Upper lobe of left lung (tissue), 6 donors: ENCODE measurements around the gene DHRS4. TPM values are rescaled to one million over a fixed set of nuclear protein-coding genes. Genes with fewer than 3 reads are reported as not detected.
"Not testable (repeated sequence)": the region's sequence is repeated elsewhere in the genome, so short reads cannot be mapped to it uniquely, and the experiment has no call there.

ENCODE experiments used
- ATAC-seq, 2 donors: fragments of 200-7000 bp; cut with Tn5 transposase; one replicate each; pipeline ENCODE4 v1.9.1; 2022; ENCODE audit warnings: mild to moderate bottlenecking in 2 of 2, moderate library complexity in 2 of 2; ENCODE audit not compliant: low FRiP score in 2 of 2
- DNase-seq, 2 donors: peaks; one replicate each; pipeline ENCODE4 v3.0.0-alpha.2; 2019 to 2020
- H3K27ac ChIP-seq, 4 donors: fragments of 200-600 bp; sonication (generic); one replicate each; pipeline ENCODE4 v1.5.1; 2016 to 2019
- H3K27me3 ChIP-seq, 4 donors: fragments of 200-600 bp; sonication (generic); one replicate each; pipeline ENCODE4 v1.5.1; 2017 to 2019
- H3K36me3 ChIP-seq, 4 donors: fragments of 200-600 bp; sonication (generic); one replicate each; pipeline ENCODE4 v1.5.1; 2016 to 2019
- H3K4me1 ChIP-seq, 4 donors: fragments of 200-600 bp; sonication (generic); one replicate each; pipeline ENCODE4 v1.5.1; 2018 to 2019
- H3K4me3 ChIP-seq, 4 donors: fragments of 200-600 bp; sonication (generic); one replicate each; pipeline ENCODE4 v1.5.1; 2017 to 2019; ENCODE audit warnings: mild to moderate bottlenecking in 2 of 4, moderate library complexity in 1 of 4
- H3K9me3 ChIP-seq, 4 donors: fragments of 200-600 bp; sonication (generic); one replicate each; pipeline ENCODE4 v1.5.1; 2018 to 2019
- EP300 ChIP-seq, 4 donors: sonication (generic); formaldehyde crosslinking; IDR thresholded peaks; one replicate each; pipeline ENCODE4 v1.5.1; 2017; ENCODE audit warnings: antibody characterized with exemption in 4 of 4, control low read depth in 2 of 4
- POLR2A ChIP-seq, 4 donors: fragments of 450-650 bp; IDR thresholded peaks; one replicate each; pipeline ENCODE4 v1.5.1; 2016 to 2017; ENCODE audit warnings: antibody characterized with exemption in 4 of 4, mild to moderate bottlenecking in 2 of 4
- POLR2AphosphoS5 ChIP-seq, 2 donors: sonication (generic); formaldehyde crosslinking; IDR thresholded peaks; one replicate each; pipeline ENCODE4 v1.5.1; 2017; ENCODE audit warnings: antibody characterized with exemption in 2 of 2
- WGBS, 2 donors: methylation state at CpG; one replicate each; pipeline ENCODE4 v1.1.5; 2017 to 2018; 5-methylcytosine and 5-hydroxymethylcytosine counted together
- total RNA-seq, 6 donors: library from RNA; depleted of rRNA in 4 of 6; stranded (reverse); fragments of >200 nt in 4 of 6; gene quantifications; one replicate each; pipeline versions ENCODE4 v1.1.0 to v1.2.1, GENCODE V29; 2016 to 2021
- TF ChIP-seq, protein P1 (sequence below), 6 experiments: fragments of 450-650 bp in 4 of 6; fragments of 200-600 bp in 2 of 6; sonication (generic) in 2 of 6; IDR thresholded peaks; one replicate each; pipeline ENCODE4 v1.5.1; 2016 to 2019; ENCODE audit warnings: antibody characterized with exemption in 6 of 6
- donor health status: DM: no; HTN: no; CAD: no; lungs with moderate emphysema.
- donor health status: DM: no; HTN: yes; CAD: no; lungs with severe emphysema.

The DHRS4 gene
- total RNA-seq, 6 donors from 2014 or later, result 30.3 to 57.9 (median 33.8) TPM

- no peak for DNase-seq
- no peak overlapping the region for H3K27ac ChIP-seq
- no peaks in the 10 kb centered on the region for H3K4me1 ChIP-seq
- TF ChIP-seq POLR2A (IDR thresholded peaks at IDR 0.05) (no peak), POLR2AphosphoS5 (IDR thresholded peaks at IDR 0.05) (no peak), EP300 (IDR thresholded peaks at IDR 0.05) (no peak)
- TF ChIP-seq, protein P1, sequence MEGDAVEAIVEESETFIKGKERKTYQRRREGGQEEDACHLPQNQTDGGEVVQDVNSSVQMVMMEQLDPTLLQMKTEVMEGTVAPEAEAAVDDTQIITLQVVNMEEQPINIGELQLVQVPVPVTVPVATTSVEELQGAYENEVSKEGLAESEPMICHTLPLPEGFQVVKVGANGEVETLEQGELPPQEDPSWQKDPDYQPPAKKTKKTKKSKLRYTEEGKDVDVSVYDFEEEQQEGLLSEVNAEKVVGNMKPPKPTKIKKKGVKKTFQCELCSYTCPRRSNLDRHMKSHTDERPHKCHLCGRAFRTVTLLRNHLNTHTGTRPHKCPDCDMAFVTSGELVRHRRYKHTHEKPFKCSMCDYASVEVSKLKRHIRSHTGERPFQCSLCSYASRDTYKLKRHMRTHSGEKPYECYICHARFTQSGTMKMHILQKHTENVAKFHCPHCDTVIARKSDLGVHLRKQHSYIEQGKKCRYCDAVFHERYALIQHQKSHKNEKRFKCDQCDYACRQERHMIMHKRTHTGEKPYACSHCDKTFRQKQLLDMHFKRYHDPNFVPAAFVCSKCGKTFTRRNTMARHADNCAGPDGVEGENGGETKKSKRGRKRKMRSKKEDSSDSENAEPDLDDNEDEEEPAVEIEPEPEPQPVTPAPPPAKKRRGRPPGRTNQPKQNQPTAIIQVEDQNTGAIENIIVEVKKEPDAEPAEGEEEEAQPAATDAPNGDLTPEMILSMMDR (IDR thresholded peaks at IDR 0.05), result no peak
- peaks cover 0 to 16% (median 3%) of the 10 kb centered on the region in 4 donors for H3K36me3 ChIP-seq
- WGBS, 2 donors, result 68 to 70% methylated on average over 1 of the region's 1 CpG
- no peak for ATAC-seq
- no peaks in the 10 kb centered on the region for H3K27me3 ChIP-seq
- no peaks in the 10 kb centered on the region for H3K9me3 ChIP-seq
- no peak overlapping the region for H3K4me3 ChIP-seq
Observed at GRCh38 chr14:23938823-23939222, 14.7 kb upstream of the DHRS4 start.

DNA sequence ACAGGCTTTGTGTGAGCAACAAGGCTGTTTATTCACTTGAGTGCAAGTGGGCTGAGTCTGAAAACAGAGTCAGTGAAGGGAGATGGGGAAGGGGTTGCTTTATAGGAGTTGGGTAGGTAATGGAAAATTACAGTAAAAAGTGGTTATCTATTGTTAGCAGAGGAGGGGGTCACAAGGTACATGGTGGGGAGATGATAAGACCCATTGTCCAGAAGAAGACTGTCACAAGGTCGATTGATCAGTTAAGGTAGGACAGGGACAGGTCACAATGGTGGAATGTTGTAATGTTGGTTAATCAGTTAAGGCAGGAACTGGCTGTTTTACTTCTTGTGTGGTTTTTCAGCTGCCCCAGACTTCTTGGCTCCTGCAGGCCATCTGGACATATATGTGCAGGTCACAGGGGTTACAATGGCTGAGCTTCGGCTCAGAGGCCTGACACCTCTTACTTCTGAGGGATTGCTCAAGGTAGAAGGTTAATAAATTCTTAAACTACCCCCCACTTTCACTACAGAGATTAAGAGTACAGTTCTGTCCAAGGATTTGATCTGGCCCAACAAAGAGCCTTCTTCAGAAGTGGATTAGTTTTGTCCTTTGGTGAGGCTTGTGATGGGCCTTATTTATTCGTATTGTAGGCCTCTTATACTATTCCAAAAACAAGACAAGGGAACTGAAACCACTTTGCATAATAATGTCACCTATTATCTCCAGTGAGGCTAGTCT, 13.8 kb upstream of the DHRS4 start:
- no peak overlapping the region for H3K27ac ChIP-seq
- 77% methylated on average over 3 of the region's 3 CpGs for WGBS, 2 donors

GRCh38 chr14:23941230-23941629, 12.3 kb upstream of the DHRS4 start:
- WGBS, 2 donors, result 45 to 74% methylated on average over 3 of the region's 3 CpGs
- no peaks in the 10 kb centered on the region for H3K9me3 ChIP-seq
- ATAC-seq, result no peak
- peaks cover 0 to 16% (median 3%) of the 10 kb centered on the region in 4 donors for H3K36me3 ChIP-seq
- no peak for TF ChIP-seq POLR2A (IDR thresholded peaks at IDR 0.05)
- TF ChIP-seq EP300 (IDR thresholded peaks at IDR 0.05), result no peak
- TF ChIP-seq, protein P1 (IDR thresholded peaks at IDR 0.05), result no peak
- no peak for TF ChIP-seq POLR2AphosphoS5 (IDR thresholded peaks at IDR 0.05)
- no peak for DNase-seq
- no peak overlapping the region for H3K27ac ChIP-seq
- no peaks in the 10 kb centered on the region for H3K4me1 ChIP-seq
- no peak overlapping the region for H3K4me3 ChIP-seq
- no peaks in the 10 kb centered on the region for H3K27me3 ChIP-seq

More for the DNA sequence above, 13.8 kb upstream of the DHRS4 start:
- H3K9me3 ChIP-seq, result no peaks in the 10 kb centered on the region
- H3K4me1 ChIP-seq, result no peaks in the 10 kb centered on the region
- peaks cover 0 to 16% (median 3%) of the 10 kb centered on the region in 4 donors for H3K36me3 ChIP-seq
- TF ChIP-seq, protein P1 (IDR thresholded peaks at IDR 0.05), result no peak
- TF ChIP-seq POLR2A (IDR thresholded peaks at IDR 0.05) (no peak), EP300 (IDR thresholded peaks at IDR 0.05) (no peak), POLR2AphosphoS5 (IDR thresholded peaks at IDR 0.05) (no peak)
- DNase-seq (no peak), ATAC-seq (no peak)
- H3K27me3 ChIP-seq, result no peaks in the 10 kb centered on the region
- no peak overlapping the region for H3K4me3 ChIP-seq

DNA sequence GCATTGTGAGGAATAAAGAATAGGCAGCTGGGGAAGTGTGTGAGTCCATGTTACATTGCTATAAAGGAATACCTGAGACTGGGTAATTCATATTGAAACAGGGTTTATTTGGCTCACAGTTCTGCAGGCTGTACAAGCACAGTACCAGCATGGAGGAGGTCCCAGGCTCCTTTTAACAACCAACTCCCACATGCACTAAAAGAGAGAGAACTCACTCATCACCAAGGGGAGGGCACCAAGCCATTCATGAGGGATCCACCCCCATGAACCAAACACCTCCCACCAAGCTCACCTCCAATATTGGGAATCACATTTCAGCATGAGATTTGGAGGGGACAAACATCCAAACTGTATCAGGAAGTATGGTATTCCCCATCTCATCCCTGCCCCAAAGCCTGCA, 11.9 kb upstream of the DHRS4 start:
- ATAC-seq, result no peak
- H3K36me3 ChIP-seq, result peaks cover 0 to 16% (median 3%) of the 10 kb centered on the region in 4 donors
- no peak for DNase-seq
- no peaks in the 10 kb centered on the region for H3K9me3 ChIP-seq
- no peak overlapping the region for H3K4me3 ChIP-seq
- no peaks in the 10 kb centered on the region for H3K4me1 ChIP-seq
- TF ChIP-seq, protein P1 (IDR thresholded peaks at IDR 0.05), result no peak
- TF ChIP-seq EP300 (IDR thresholded peaks at IDR 0.05) (no peak), POLR2AphosphoS5 (IDR thresholded peaks at IDR 0.05) (no peak)
- H3K27ac ChIP-seq, result no peak overlapping the region
- H3K27me3 ChIP-seq, result no peaks in the 10 kb centered on the region

DNA sequence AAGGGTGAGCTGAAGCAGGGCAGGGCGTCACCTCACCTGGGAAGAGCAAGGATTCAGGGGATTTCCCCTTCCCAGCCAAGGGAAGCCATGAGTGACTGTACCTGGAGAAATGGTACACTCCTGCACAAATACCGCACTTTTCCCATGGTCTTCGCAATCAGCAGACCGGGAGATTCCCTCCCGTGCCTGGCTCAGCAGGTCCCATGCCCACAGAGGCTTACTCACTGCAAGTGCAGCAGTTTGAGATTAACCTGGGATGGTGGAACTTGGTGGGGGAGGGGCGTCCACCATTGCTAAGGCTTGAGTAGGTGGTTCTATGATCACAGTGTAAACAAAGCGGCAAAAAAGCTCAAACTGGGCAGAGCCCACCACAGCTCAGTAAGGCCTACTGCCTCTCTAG, 11.0 kb upstream of the DHRS4 start:
- Histone ChIP-seq H3K4me3 (no peak overlapping the region), H3K36me3 (peaks cover 0 to 16% (median 3%) of the 10 kb centered on the region in 4 donors), H3K4me1 (no peaks in the 10 kb centered on the region), H3K27ac (no peak overlapping the region), H3K27me3 (no peaks in the 10 kb centered on the region), H3K9me3 (no peaks in the 10 kb centered on the region)
- DNase-seq, result no peak
- no peak for TF ChIP-seq EP300 (IDR thresholded peaks at IDR 0.05)
- no peak for TF ChIP-seq POLR2A (IDR thresholded peaks at IDR 0.05)
- TF ChIP-seq, protein P1 (IDR thresholded peaks at IDR 0.05), result no peak
- TF ChIP-seq POLR2AphosphoS5 (IDR thresholded peaks at IDR 0.05), result no peak
- WGBS, 2 donors, result 81 to 98% methylated on average over 6 to 7 of the region's 7 CpGs
- no peak for ATAC-seq

DNA sequence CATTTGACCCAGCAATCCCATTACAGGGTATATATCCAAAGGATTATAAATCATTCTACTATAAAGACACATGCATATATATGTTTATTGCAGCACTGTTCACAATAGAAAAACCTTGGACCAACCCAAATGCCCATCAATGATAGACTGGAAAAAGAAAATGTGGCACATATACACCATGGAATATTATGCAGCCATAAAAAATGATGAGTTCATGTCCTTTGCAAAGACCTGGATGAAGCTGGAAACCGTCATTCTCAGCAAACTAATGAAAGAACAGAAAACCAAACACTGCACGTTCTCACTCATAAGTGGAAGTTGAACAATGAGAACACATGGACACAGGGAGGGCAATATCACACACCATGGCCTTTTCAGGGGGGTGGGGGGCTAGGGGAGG, 4.5 kb upstream of the DHRS4 start:
- ATAC-seq, H3K9me3 ChIP-seq, H3K27me3 ChIP-seq: not testable (repeated sequence)

More for the DNA sequence above, 4.5 kb upstream of the DHRS4 start:
- not testable (repeated sequence) for H3K36me3 ChIP-seq, H3K27ac ChIP-seq, DNase-seq, H3K4me3 ChIP-seq
- peaks cover 4 to 17% (median 10%) of the 10 kb centered on the region in 4 donors for H3K4me1 ChIP-seq
- WGBS, 2 donors, result 58 to 90% methylated on average over 2 of the region's 2 CpGs
